GM12872 (cell line): Measurements from ENCODE around the gene CNGB1.

Source experiments
- CTCF ChIP-seq: IDR thresholded peaks from 3 replicates; pipeline ENCODE4 v1.5.1; 2011; ENCODE audit warnings: low read depth, mild to moderate bottlenecking, low read length, moderate library complexity; ENCODE audit not compliant: insufficient read depth

CNGB1 gene

DNA sequence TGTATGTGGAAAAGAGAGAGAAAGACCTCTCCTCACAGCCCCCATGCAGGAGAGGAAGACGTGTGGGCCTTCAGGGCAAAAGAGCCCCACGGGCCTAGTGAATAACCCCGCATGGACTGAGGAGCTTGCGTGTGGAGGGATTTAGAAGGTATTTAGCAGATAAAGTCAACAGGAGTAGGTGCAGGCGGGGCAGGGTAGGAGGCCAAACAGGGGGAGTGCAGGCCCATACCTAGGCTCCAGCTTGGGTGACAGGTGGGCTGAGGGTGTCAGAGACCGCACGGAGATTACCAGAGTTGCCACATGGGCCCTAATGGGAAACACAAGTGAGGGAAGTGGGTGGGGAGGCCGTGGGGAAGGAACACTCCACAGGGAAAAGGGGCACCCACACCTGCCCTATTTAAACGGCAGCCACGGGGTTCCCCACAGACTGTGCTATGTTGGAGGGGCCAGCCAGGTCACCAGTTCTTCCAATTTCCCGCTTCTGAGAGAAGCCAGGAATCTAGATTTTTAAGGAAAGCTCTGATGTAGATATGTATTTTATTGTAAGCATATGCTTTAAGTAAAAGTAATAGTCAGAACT lies 8.2 kb upstream of the CNGB1 start:
- TF ChIP-seq CTCF = no peak

DNA sequence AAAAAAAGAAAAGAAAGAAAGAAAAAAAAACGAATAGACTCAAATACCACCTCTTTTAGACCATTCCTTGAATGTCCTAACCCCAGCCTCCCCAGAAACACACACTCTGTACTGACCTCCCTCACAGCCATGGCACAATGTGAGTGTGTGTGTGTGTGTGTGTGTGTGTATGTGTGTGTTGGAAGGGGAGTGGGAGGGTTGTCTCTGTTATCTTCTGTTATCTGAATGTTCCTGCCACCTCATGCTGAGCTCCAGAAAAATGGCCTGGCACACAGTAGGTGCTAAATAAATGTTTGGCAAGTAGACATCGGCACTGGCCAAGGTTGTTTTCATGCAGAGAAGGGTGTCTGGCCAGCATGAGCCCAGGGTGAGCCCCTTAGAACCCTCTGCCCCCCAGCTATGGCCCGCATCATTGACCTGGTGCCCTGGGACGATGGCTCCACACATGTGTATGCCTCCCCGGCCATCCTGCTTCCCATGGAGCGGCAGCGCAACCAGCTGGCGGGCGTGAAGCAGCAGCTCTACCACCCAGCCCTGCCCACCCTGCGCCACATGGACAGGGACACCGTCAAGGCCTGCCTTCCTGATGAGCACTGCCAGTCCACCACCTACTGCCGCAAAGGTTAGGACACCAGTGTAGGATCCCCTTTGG lies 6.6 kb upstream of the CNGB1 start:
- TF ChIP-seq CTCF = no peak

- no peak for TF ChIP-seq CTCF
Observed at GRCh38 chr16:57976331-57976796, 5.4 kb upstream of the CNGB1 start.

- TF ChIP-seq CTCF = no peak
Observed at GRCh38 chr16:57972306-57972705, 1.4 kb upstream of the CNGB1 start.

- TF ChIP-seq CTCF = no peak
Observed at GRCh38 chr16:57971848-57972247, 920 bp upstream of the CNGB1 start.

DNA sequence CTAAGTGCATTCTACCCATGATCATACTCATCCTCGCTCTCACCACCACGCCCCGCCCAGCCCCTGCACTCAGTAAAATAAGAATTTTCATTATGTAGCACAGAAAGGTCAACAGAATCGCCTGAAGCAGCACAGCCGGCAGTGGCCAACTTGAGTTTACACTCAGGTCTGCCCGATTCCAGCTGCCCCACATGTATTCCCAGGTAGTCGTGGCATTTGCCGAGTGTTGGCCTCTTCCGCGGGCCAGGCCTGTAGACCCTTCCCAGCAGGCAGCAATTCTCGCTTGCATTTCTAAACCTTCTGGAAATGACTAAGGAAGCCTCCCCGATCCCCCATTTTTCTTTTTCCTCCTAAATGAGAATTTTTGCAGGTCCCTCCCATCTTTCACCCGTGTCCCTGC lies 609 bp downstream of the CNGB1 start:
- TF ChIP-seq CTCF = no peak

DNA sequence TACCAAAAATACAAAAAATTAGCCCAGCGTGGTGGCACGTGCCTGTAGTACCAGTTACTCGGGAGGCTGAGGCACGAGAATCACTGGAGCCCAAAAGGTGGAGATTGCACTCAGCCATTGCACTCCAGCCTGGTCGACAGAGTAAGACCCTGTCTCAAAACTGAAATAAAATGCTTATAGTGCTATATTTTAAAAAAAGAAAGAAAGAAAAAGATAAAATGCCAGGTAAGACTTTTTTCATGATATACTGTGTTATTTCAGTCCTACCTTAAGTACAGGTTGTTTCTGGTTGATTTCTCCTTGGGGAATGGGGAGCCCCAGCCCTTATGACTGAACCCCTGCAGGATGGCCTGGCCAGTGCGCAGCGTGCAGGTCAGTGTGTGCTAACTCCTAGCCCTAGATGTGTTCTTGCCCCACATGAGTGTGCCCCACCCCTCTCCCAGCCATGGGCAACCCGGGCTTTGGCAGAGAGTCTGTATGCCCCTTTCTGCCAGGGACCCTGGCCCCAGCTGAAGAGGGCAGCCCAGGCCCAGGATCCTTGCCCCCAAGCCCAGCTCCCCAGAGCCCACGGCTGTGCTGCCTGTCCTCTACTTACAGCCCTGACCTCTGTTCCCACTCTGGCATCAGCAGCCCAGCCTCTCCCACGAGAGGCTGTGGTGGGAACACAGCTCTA lies 1.3 kb downstream of the CNGB1 start:
- no peak for TF ChIP-seq CTCF
